ENCODE data around the gene CAMTA1.

Gene CAMTA1

DNA sequence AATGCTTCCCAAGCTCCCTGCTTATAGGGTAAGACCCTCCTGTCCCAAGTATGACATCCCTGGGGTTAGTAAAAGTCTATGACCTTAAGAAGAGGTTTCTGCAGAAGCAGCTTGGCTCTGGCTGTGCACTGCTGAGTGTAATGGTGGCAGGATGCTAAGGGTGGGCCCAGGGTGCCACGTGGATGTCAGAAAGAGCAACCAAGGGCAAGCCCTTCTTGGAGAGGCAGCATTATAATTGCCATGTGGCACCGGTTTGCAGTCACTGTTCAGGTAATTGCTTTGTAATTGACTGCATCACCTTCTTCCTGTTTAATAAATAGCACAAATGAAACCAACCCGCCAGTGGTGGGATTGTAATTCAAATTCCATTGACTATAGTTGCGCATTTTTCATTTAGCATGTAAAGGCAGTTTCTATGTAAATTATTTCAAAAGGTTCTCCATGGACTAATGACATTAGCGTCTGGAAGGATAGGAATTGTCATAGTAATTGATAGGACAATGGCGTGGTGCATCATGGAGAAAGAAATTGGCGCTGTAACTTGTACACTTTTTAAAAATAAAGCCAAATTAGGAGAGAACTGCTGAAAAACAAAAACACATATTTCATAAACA is 495.2 kb downstream of the CAMTA1 start:
- Histone ChIP-seq H3K36me3 (ENCODE audit: control insufficient read depth, insufficient read depth, low read length) (no peaks in the 10 kb centered on the region), H3K4me1 (ENCODE audit: control insufficient read depth, insufficient read depth, low read length) (no peaks in the 10 kb centered on the region), H3K27ac (ENCODE audit: insufficient read depth, low read depth, low read length, poor library complexity, severe bottlenecking) (no peak overlapping the region), H3K27me3 (ENCODE audit: control insufficient read depth, insufficient read depth, low read length, poor library complexity, severe bottlenecking) (no peaks in the 10 kb centered on the region), H3K4me3 (ENCODE audit: insufficient read depth, low read depth, low read length) (no peak overlapping the region), H3K9me3 (ENCODE audit: control insufficient read depth, low read length) (no peaks in the 10 kb centered on the region)
- WGBS, 2 experiments: 80 to 81% methylated on average over 7 of the region's 7 CpGs

DNA sequence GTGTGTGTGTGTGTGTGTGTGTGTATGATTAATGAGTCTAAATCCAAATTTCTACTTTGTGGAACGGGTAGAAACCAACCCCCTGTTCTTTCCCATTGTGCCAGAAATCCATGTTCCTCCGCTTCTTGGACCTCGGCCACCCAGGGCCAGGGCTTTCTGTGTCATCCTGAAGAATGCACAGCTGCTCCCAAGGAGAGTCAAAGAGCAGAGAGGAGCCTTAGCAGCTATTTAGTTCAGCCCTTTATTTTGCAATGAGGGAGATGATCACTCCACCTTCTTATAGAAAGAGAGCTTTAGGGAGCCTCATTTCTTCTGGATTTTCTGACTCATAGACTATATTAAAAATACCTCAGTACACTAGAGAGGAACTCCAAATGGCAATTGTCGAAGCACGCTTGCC is 496.6 kb downstream of the CAMTA1 start:
- no peaks in the 10 kb centered on the region for H3K4me1 ChIP-seq (ENCODE audit: control insufficient read depth, insufficient read depth, low read length)
- no peak overlapping the region for H3K27ac ChIP-seq (ENCODE audit: insufficient read depth, low read depth, low read length, poor library complexity, severe bottlenecking)
- 88% methylated on average over 5 of the region's 5 CpGs for WGBS, 2 experiments
- H3K27me3 ChIP-seq (ENCODE audit: control insufficient read depth, insufficient read depth, low read length, poor library complexity, severe bottlenecking): no peaks in the 10 kb centered on the region
- no peaks in the 10 kb centered on the region for H3K9me3 ChIP-seq (ENCODE audit: control insufficient read depth, low read length)
- H3K4me3 ChIP-seq (ENCODE audit: insufficient read depth, low read depth, low read length): no peak overlapping the region
- H3K36me3 ChIP-seq (ENCODE audit: control insufficient read depth, insufficient read depth, low read length): no peaks in the 10 kb centered on the region

- Histone ChIP-seq H3K27ac (ENCODE audit: insufficient read depth, low read depth, low read length, poor library complexity, severe bottlenecking) (no peak overlapping the region), H3K36me3 (ENCODE audit: control insufficient read depth, insufficient read depth, low read length) (no peaks in the 10 kb centered on the region), H3K4me1 (ENCODE audit: control insufficient read depth, insufficient read depth, low read length) (no peaks in the 10 kb centered on the region), H3K27me3 (ENCODE audit: control insufficient read depth, insufficient read depth, low read length, poor library complexity, severe bottlenecking) (no peaks in the 10 kb centered on the region), H3K9me3 (ENCODE audit: control insufficient read depth, low read length) (no peaks in the 10 kb centered on the region), H3K4me3 (ENCODE audit: insufficient read depth, low read depth, low read length) (no peak overlapping the region)
- WGBS, 2 experiments: 94 to 98% methylated on average over 10 of the region's 10 CpGs
Measured at GRCh38 chr1:7284839-7285435, 499.7 kb downstream of the CAMTA1 start.

- H3K27ac ChIP-seq (ENCODE audit: insufficient read depth, low read depth, low read length, poor library complexity, severe bottlenecking): no peak overlapping the region
- H3K27me3 ChIP-seq (ENCODE audit: control insufficient read depth, insufficient read depth, low read length, poor library complexity, severe bottlenecking): no peaks in the 10 kb centered on the region
- H3K36me3 ChIP-seq (ENCODE audit: control insufficient read depth, insufficient read depth, low read length): no peaks in the 10 kb centered on the region
- H3K4me3 ChIP-seq (ENCODE audit: insufficient read depth, low read depth, low read length): no peak overlapping the region
- no peaks in the 10 kb centered on the region for H3K9me3 ChIP-seq (ENCODE audit: control insufficient read depth, low read length)
- WGBS, 2 experiments: 94% methylated on average over 10 of the region's 10 CpGs
- H3K4me1 ChIP-seq (ENCODE audit: control insufficient read depth, insufficient read depth, low read length): no peaks in the 10 kb centered on the region
Measured at GRCh38 chr1:7285856-7286454, 500.7 kb downstream of the CAMTA1 start.

DNA sequence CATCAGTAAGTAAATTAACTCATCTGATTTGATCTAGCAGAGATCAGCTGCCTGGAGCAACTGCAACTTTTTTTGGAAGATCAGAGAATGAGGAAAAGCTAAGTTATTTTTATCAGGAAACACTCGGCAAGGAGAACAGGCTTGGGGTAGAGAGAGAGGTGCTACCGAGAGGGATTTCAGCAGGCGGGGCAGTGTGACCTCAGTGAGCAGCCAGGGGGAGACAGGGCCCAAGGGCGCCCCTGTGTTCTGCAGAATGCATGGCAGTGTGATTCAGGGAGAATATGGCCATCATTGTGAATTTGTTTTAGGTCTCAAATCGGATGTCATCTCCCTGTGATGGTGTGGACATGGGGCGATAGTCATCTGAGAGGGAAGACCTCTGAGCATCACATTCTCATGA is 501.8 kb downstream of the CAMTA1 start:
- no peak overlapping the region for H3K4me3 ChIP-seq (ENCODE audit: insufficient read depth, low read depth, low read length)
- H3K4me1 ChIP-seq (ENCODE audit: control insufficient read depth, insufficient read depth, low read length): no peaks in the 10 kb centered on the region
- no peaks in the 10 kb centered on the region for H3K27me3 ChIP-seq (ENCODE audit: control insufficient read depth, insufficient read depth, low read length, poor library complexity, severe bottlenecking)
- 92 to 93% methylated on average over 6 of the region's 6 CpGs for WGBS, 2 experiments
- H3K27ac ChIP-seq (ENCODE audit: insufficient read depth, low read depth, low read length, poor library complexity, severe bottlenecking): no peak overlapping the region
- H3K36me3 ChIP-seq (ENCODE audit: control insufficient read depth, insufficient read depth, low read length): no peaks in the 10 kb centered on the region
- no peaks in the 10 kb centered on the region for H3K9me3 ChIP-seq (ENCODE audit: control insufficient read depth, low read length)

DNA sequence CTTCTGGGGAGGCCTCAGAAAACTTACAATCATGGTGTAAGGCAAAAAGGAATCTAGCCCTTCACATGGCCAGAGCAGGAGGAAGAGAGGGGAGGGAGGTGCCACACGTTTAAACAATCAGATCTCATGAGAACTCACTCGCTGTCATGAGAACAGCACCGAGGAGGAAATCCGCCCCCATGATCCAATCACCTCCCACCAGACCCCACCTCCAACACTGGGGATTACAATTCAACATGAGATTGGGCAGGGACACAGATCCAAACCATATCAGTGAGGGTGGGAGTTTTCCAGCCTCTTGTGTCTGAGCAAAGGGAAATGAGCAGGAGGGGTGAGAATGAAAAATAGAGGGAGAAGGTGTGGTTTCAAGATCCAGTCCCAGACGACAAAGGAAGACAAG is 503.7 kb downstream of the CAMTA1 start:
- WGBS, 2 experiments: 73 to 87% methylated on average over 5 of the region's 5 CpGs
- Histone ChIP-seq H3K27me3 (ENCODE audit: control insufficient read depth, insufficient read depth, low read length, poor library complexity, severe bottlenecking) (no peaks in the 10 kb centered on the region), H3K4me1 (ENCODE audit: control insufficient read depth, insufficient read depth, low read length) (peaks cover 12% of the 10 kb centered on the region), H3K4me3 (ENCODE audit: insufficient read depth, low read depth, low read length) (no peak overlapping the region), H3K27ac (ENCODE audit: insufficient read depth, low read depth, low read length, poor library complexity, severe bottlenecking) (no peak overlapping the region), H3K9me3 (ENCODE audit: control insufficient read depth, low read length) (no peaks in the 10 kb centered on the region), H3K36me3 (ENCODE audit: control insufficient read depth, insufficient read depth, low read length) (no peaks in the 10 kb centered on the region)

GRCh38 chr1:7289694-7290093 is 504.4 kb downstream of the CAMTA1 start:
- Histone ChIP-seq H3K9me3 (ENCODE audit: control insufficient read depth, low read length) (no peaks in the 10 kb centered on the region), H3K36me3 (ENCODE audit: control insufficient read depth, insufficient read depth, low read length) (no peaks in the 10 kb centered on the region), H3K4me1 (ENCODE audit: control insufficient read depth, insufficient read depth, low read length) (peaks cover 13% of the 10 kb centered on the region), H3K4me3 (ENCODE audit: insufficient read depth, low read depth, low read length) (no peak overlapping the region), H3K27ac (ENCODE audit: insufficient read depth, low read depth, low read length, poor library complexity, severe bottlenecking) (no peak overlapping the region), H3K27me3 (ENCODE audit: control insufficient read depth, insufficient read depth, low read length, poor library complexity, severe bottlenecking) (no peaks in the 10 kb centered on the region)
- WGBS, 2 experiments: 93% methylated on average over 2 of the region's 2 CpGs

- no peaks in the 10 kb centered on the region for H3K27me3 ChIP-seq (ENCODE audit: control insufficient read depth, insufficient read depth, low read length, poor library complexity, severe bottlenecking)
- no peak overlapping the region for H3K4me3 ChIP-seq (ENCODE audit: insufficient read depth, low read depth, low read length)
- no peaks in the 10 kb centered on the region for H3K36me3 ChIP-seq (ENCODE audit: control insufficient read depth, insufficient read depth, low read length)
- WGBS, 2 experiments: 87% methylated on average over 14 of the region's 14 CpGs
- no peak overlapping the region for H3K27ac ChIP-seq (ENCODE audit: insufficient read depth, low read depth, low read length, poor library complexity, severe bottlenecking)
- peaks cover 13% of the 10 kb centered on the region for H3K4me1 ChIP-seq (ENCODE audit: control insufficient read depth, insufficient read depth, low read length)
- no peaks in the 10 kb centered on the region for H3K9me3 ChIP-seq (ENCODE audit: control insufficient read depth, low read length)
Measured at GRCh38 chr1:7290971-7291970, 506.0 kb downstream of the CAMTA1 start.

DNA sequence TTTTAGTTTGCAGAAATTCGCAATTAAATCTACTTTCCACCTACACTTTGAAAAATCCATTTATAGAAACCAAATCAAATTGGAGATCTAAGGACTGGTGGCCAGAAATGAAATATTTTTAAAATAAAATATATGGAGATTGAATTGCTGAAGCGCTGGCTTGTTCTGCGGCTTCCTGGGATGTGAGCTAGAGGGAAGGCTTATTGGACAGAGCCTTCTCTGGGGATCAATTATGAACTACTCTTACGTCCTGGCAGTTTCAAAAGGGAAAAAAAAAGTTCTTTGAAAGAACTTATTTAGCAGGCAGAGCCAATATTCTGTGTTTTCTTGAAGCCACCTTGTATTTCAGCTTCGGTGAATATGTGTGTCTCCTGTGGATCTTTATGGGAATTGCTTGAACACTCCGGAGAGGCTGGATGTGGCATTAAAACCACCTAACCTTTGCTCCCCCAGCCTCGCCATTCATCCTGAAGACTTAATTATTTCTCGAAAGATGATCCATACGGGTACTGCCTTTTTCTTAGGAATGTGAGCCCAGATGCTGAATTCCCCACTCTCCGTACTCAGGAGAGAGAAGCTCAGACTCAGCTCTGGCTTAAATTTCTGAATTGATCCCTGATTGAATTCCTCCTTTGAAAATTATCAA is 506.9 kb downstream of the CAMTA1 start:
- H3K4me1 ChIP-seq (ENCODE audit: control insufficient read depth, insufficient read depth, low read length): peaks cover 13% of the 10 kb centered on the region
- H3K27me3 ChIP-seq (ENCODE audit: control insufficient read depth, insufficient read depth, low read length, poor library complexity, severe bottlenecking): no peaks in the 10 kb centered on the region
- 93% methylated on average over 9 to 10 of the region's 10 CpGs for WGBS, 2 experiments
- H3K4me3 ChIP-seq (ENCODE audit: insufficient read depth, low read depth, low read length): no peak overlapping the region
- no peak overlapping the region for H3K27ac ChIP-seq (ENCODE audit: insufficient read depth, low read depth, low read length, poor library complexity, severe bottlenecking)
- no peaks in the 10 kb centered on the region for H3K9me3 ChIP-seq (ENCODE audit: control insufficient read depth, low read length)
- H3K36me3 ChIP-seq (ENCODE audit: control insufficient read depth, insufficient read depth, low read length): no peaks in the 10 kb centered on the region
